ENCODE measurements around the gene TSHZ2.

The TSHZ2 gene

GRCh38 chr20:53498341-53498740 is 526.2 kb downstream of the TSHZ2 start:
- TF ChIP-seq POLR2AphosphoS5 (IDR thresholded peaks at IDR 0.05; ENCODE audit: low read depth, low read length) (no peak), TAF1 (IDR thresholded peaks at IDR 0.05; ENCODE audit: borderline replicate concordance, insufficient read depth, low read length) (no peak), REST (IDR thresholded peaks at IDR 0.05; ENCODE audit: insufficient read depth in 1 of 2, low read depth in 2 of 2, low read length in 2 of 2) (no peak), SIN3A (IDR thresholded peaks at IDR 0.05; ENCODE audit: borderline replicate concordance, insufficient read depth, low read length) (no peak), FOXP2 (optimal IDR thresholded peaks at IDR 0.05; ENCODE audit: borderline replicate concordance, extremely low read depth, extremely low read length, insufficient read depth) (no peak)

GRCh38 chr20:53500651-53501050 is 528.5 kb downstream of the TSHZ2 start:
- no peak for TF ChIP-seq FOXP2 (optimal IDR thresholded peaks at IDR 0.05; ENCODE audit: borderline replicate concordance, extremely low read depth, extremely low read length, insufficient read depth)
- no peak for TF ChIP-seq TAF1 (IDR thresholded peaks at IDR 0.05; ENCODE audit: borderline replicate concordance, insufficient read depth, low read length)
- TF ChIP-seq REST (IDR thresholded peaks at IDR 0.05; ENCODE audit: insufficient read depth in 1 of 2, low read depth in 2 of 2, low read length in 2 of 2), result no peak
- TF ChIP-seq POLR2AphosphoS5 (IDR thresholded peaks at IDR 0.05; ENCODE audit: low read depth, low read length), result no peak
- no peak for TF ChIP-seq SIN3A (IDR thresholded peaks at IDR 0.05; ENCODE audit: borderline replicate concordance, insufficient read depth, low read length)

GRCh38 chr20:53502820-53503219 is 530.7 kb downstream of the TSHZ2 start:
- TF ChIP-seq SIN3A (IDR thresholded peaks at IDR 0.05; ENCODE audit: borderline replicate concordance, insufficient read depth, low read length) (no peak), FOXP2 (optimal IDR thresholded peaks at IDR 0.05; ENCODE audit: borderline replicate concordance, extremely low read depth, extremely low read length, insufficient read depth) (no peak), REST (IDR thresholded peaks at IDR 0.05; ENCODE audit: insufficient read depth in 1 of 2, low read depth in 2 of 2, low read length in 2 of 2) (no peak), TAF1 (IDR thresholded peaks at IDR 0.05; ENCODE audit: borderline replicate concordance, insufficient read depth, low read length) (no peak), POLR2AphosphoS5 (IDR thresholded peaks at IDR 0.05; ENCODE audit: low read depth, low read length) (no peak)

- TF ChIP-seq POLR2AphosphoS5 (IDR thresholded peaks at IDR 0.05; ENCODE audit: low read depth, low read length), result no peak
- TF ChIP-seq TAF1 (IDR thresholded peaks at IDR 0.05; ENCODE audit: borderline replicate concordance, insufficient read depth, low read length), result no peak
- no peak for TF ChIP-seq REST (IDR thresholded peaks at IDR 0.05; ENCODE audit: insufficient read depth in 1 of 2, low read depth in 2 of 2, low read length in 2 of 2)
- no peak for TF ChIP-seq SIN3A (IDR thresholded peaks at IDR 0.05; ENCODE audit: borderline replicate concordance, insufficient read depth, low read length)
- no peak for TF ChIP-seq FOXP2 (optimal IDR thresholded peaks at IDR 0.05; ENCODE audit: borderline replicate concordance, extremely low read depth, extremely low read length, insufficient read depth)
Measured at GRCh38 chr20:53503517-53503919, 531.4 kb downstream of the TSHZ2 start.

GRCh38 chr20:53510262-53510661 is 538.1 kb downstream of the TSHZ2 start:
- no peak for TF ChIP-seq SIN3A (IDR thresholded peaks at IDR 0.05; ENCODE audit: borderline replicate concordance, insufficient read depth, low read length)
- TF ChIP-seq FOXP2 (optimal IDR thresholded peaks at IDR 0.05; ENCODE audit: borderline replicate concordance, extremely low read depth, extremely low read length, insufficient read depth), result no peak
- TF ChIP-seq REST (IDR thresholded peaks at IDR 0.05; ENCODE audit: insufficient read depth in 1 of 2, low read depth in 2 of 2, low read length in 2 of 2), result no peak
- no peak for TF ChIP-seq TAF1 (IDR thresholded peaks at IDR 0.05; ENCODE audit: borderline replicate concordance, insufficient read depth, low read length)
- TF ChIP-seq POLR2AphosphoS5 (IDR thresholded peaks at IDR 0.05; ENCODE audit: low read depth, low read length), result no peak

Data from PFSK-1 (cell line).